Measurements from ENCODE around the gene BRMS1L. TPM values are rescaled to one million over a fixed set of nuclear protein-coding genes. Genes with fewer than 3 reads are reported as not detected.
A peak's percentile ranks its signal among the peaks of the same experiment; 100 is the strongest.

Gene BRMS1L
- total and polyA plus RNA-seq, 2 experiments from 2014 or later: 11.8 to 19.5 TPM

- H3K27ac Mint-ChIP-seq: no peak overlapping the region
- Histone ChIP-seq H3K27me3 (ENCODE audit: insufficient read depth) (no peaks in the 10 kb centered on the region), H3K4me3 (no peak overlapping the region), H3K4me1 (ENCODE audit: insufficient read depth) (no peaks in the 10 kb centered on the region; the same call in 1 of the 2 replicates), H4K20me1 (replicated peaks; ENCODE audit: insufficient read depth) (no peaks in the 10 kb centered on the region; the same call in 1 of the 2 replicates), H2AFZ (no peak overlapping the region), H3K4me2 (no peak overlapping the region), H3K27ac (ENCODE audit: low read depth) (no peak overlapping the region), H3K9me2 (ENCODE audit: insufficient read depth) (no peaks in the 10 kb centered on the region), H3K36me3 (ENCODE audit: insufficient read depth) (no peaks in the 10 kb centered on the region), H3F3A (replicated peaks; ENCODE audit: low read depth) (no peaks in the 10 kb centered on the region), H3K79me2 (replicated peaks; ENCODE audit: insufficient read depth) (no peaks in the 10 kb centered on the region)
- no peaks in the 10 kb centered on the region for H3K4me1 Mint-ChIP-seq
- H3K9me3 Mint-ChIP-seq: no peaks in the 10 kb centered on the region
- ATAC-seq (no peak), DNase-seq (ENCODE audit: low spot score) (peak; percentile 49)
- H3K36me3 Mint-ChIP-seq (ENCODE audit: low read depth): no peaks in the 10 kb centered on the region
- TF ChIP-seq NANOG (IDR thresholded peaks at IDR 0.05; ENCODE audit: borderline replicate concordance) (no peak), CTCF (conservative IDR thresholded peaks at IDR 0.05; ENCODE audit: low read depth in 2 of 2) (peak; percentile 53 to 68)
- H3K27me3 Mint-ChIP-seq (ENCODE audit: insufficient read depth, low read depth, poor library complexity): peaks cover 1% of the 10 kb centered on the region
- H3K4me3 Mint-ChIP-seq: no peak overlapping the region
Measured at GRCh38 chr14:35879654-35880249, 53.6 kb downstream of the BRMS1L start.

GRCh38 chr14:35881280-35881679 lies 55.1 kb downstream of the BRMS1L start:
- ATAC-seq: no peak
- no peak overlapping the region for H3K27ac Mint-ChIP-seq

More at GRCh38 chr14:35881280-35881679, 55.1 kb downstream of the BRMS1L start:
- no peak overlapping the region for H3K27ac ChIP-seq (ENCODE audit: low read depth)
- no peaks in the 10 kb centered on the region for H3K9me3 Mint-ChIP-seq
- H3K4me2 ChIP-seq: no peak overlapping the region
- H3K4me3 Mint-ChIP-seq: no peak overlapping the region
- H3K9me2 ChIP-seq (ENCODE audit: insufficient read depth): no peaks in the 10 kb centered on the region
- no peaks in the 10 kb centered on the region for H3K27me3 ChIP-seq (ENCODE audit: insufficient read depth)
- H3K36me3 Mint-ChIP-seq (ENCODE audit: low read depth): no peaks in the 10 kb centered on the region
- peaks cover 1% of the 10 kb centered on the region for H3K27me3 Mint-ChIP-seq (ENCODE audit: insufficient read depth, low read depth, poor library complexity)
- H4K20me1 ChIP-seq (replicated peaks; ENCODE audit: insufficient read depth): no peaks in the 10 kb centered on the region; the same call in 1 of the 2 replicates
- no peaks in the 10 kb centered on the region for H3K36me3 ChIP-seq (ENCODE audit: insufficient read depth)
- no peak overlapping the region for H3K4me3 ChIP-seq
- no peak overlapping the region for H2AFZ ChIP-seq
- no peaks in the 10 kb centered on the region for H3K4me1 Mint-ChIP-seq
- no peaks in the 10 kb centered on the region for H3K79me2 ChIP-seq (replicated peaks; ENCODE audit: insufficient read depth)
- H3K4me1 ChIP-seq (ENCODE audit: insufficient read depth): no peaks in the 10 kb centered on the region; the same call in 1 of the 2 replicates
- DNase-seq (ENCODE audit: low spot score): no peak
- no peaks in the 10 kb centered on the region for H3F3A ChIP-seq (replicated peaks; ENCODE audit: low read depth)
- TF ChIP-seq REST (IDR thresholded peaks at IDR 0.05; ENCODE audit: unreplicated experiment): no peak
- no peak for TF ChIP-seq NANOG (IDR thresholded peaks at IDR 0.05; ENCODE audit: borderline replicate concordance)
- TF ChIP-seq ZNF462 (CRISPR knock-in tag; IDR thresholded peaks at IDR 0.05): no peak
